Raji (cell line): ENCODE measurements around the gene TMEM108.

ENCODE experiments used
- POLR2A ChIP-seq: IDR thresholded peaks from 2 replicates; pipeline ENCODE4 v1.6.1; 2011; ENCODE audit warnings: low read depth, low read length, control low read depth; ENCODE audit not compliant: insufficient read depth

The TMEM108 gene

GRCh38 chr3:133329626-133330025, 291.4 kb downstream of the TMEM108 start:
- no peak for TF ChIP-seq POLR2A

GRCh38 chr3:133330065-133330464, 291.9 kb downstream of the TMEM108 start:
- TF ChIP-seq POLR2A = no peak

- TF ChIP-seq POLR2A = no peak
These were observed 292.3 kb downstream of the TMEM108 start for GRCh38 chr3:133330522-133330921.

- no peak for TF ChIP-seq POLR2A
These were observed 316.5 kb downstream of the TMEM108 start for GRCh38 chr3:133354721-133355120.

GRCh38 chr3:133360476-133360875, 322.3 kb downstream of the TMEM108 start:
- TF ChIP-seq POLR2A = no peak

- TF ChIP-seq POLR2A = no peak
These were observed 322.8 kb downstream of the TMEM108 start for GRCh38 chr3:133361011-133361410.

- TF ChIP-seq POLR2A = no peak
These were observed 323.2 kb downstream of the TMEM108 start for GRCh38 chr3:133361435-133361834.

GRCh38 chr3:133362539-133362938, 324.3 kb downstream of the TMEM108 start:
- TF ChIP-seq POLR2A = no peak

- no peak for TF ChIP-seq POLR2A
These were observed 326.5 kb downstream of the TMEM108 start for GRCh38 chr3:133364704-133365103.

- no peak for TF ChIP-seq POLR2A
These were observed 328.7 kb downstream of the TMEM108 start for GRCh38 chr3:133366921-133367320.

GRCh38 chr3:133367403-133367802, 329.2 kb downstream of the TMEM108 start:
- no peak for TF ChIP-seq POLR2A

- TF ChIP-seq POLR2A = no peak
These were observed 329.8 kb downstream of the TMEM108 start for GRCh38 chr3:133367956-133368355.

- no peak for TF ChIP-seq POLR2A
These were observed 330.3 kb downstream of the TMEM108 start for GRCh38 chr3:133368371-133369067.

- no peak for TF ChIP-seq POLR2A
These were observed 330.9 kb downstream of the TMEM108 start for GRCh38 chr3:133369068-133369440.

- no peak for TF ChIP-seq POLR2A
These were observed 333.0 kb downstream of the TMEM108 start for GRCh38 chr3:133371181-133371580.

GRCh38 chr3:133371676-133372075, 333.5 kb downstream of the TMEM108 start:
- TF ChIP-seq POLR2A = no peak
